ENCODE measurements around the gene SCGB1A1.

GRCh38 chr11:62431171-62431901 lies 12.5 kb downstream of the SCGB1A1 start:
- TF ChIP-seq EP300 (IDR thresholded peaks at IDR 0.05; ENCODE audit: low read depth in 2 of 2, low read length in 2 of 2) = no peak
- TF ChIP-seq EP300 (CRISPR knock-in tag; IDR thresholded peaks at IDR 0.05; ENCODE audit: borderline replicate concordance) = no peak
- TF ChIP-seq CBFB (CRISPR knock-in tag; IDR thresholded peaks at IDR 0.05) = no peak
